RWPE2 (cell line): ENCODE data around the gene AMFR.

Experiments used
- ATAC-seq: fragments of 200-7000 bp; cut with Tn5 transposase; 3 replicates; pipeline ENCODE4 v1.9.1; 2021; ENCODE audit warnings: low read depth
- DNase-seq: peaks from one replicate; pipeline ENCODE4 v3.0.0-alpha.2; 2020; ENCODE audit warnings: low spot score
- H3K27ac ChIP-seq: fragments of 450-650 bp; 2 replicates; pipeline ENCODE4 v1.5.1; 2017; ENCODE audit warnings: mild to moderate bottlenecking; ENCODE audit not compliant: poor library complexity, severe bottlenecking
- H3K27me3 ChIP-seq: fragments of 250-450 bp; sonication (Bioruptor Pico); 2 replicates; pipeline ENCODE4 v1.5.1; 2021; ENCODE audit warnings: mild to moderate bottlenecking, moderate library complexity; ENCODE audit not compliant: insufficient read depth, poor library complexity, severe bottlenecking
- H3K36me3 ChIP-seq: fragments of 250-450 bp; sonication (Bioruptor Pico); 2 replicates; pipeline ENCODE4 v1.5.1; 2020; ENCODE audit warnings: low read depth, mild to moderate bottlenecking, moderate library complexity
- H3K4me1 ChIP-seq: fragments of 250-450 bp; sonication (Bioruptor Pico); 2 replicates; pipeline ENCODE4 v1.5.1; 2021; ENCODE audit warnings: mild to moderate bottlenecking, moderate library complexity; ENCODE audit not compliant: insufficient read depth, poor library complexity, severe bottlenecking
- H3K4me3 ChIP-seq: fragments of 250-450 bp; sonication (Bioruptor Pico); 2 replicates; pipeline ENCODE4 v1.5.1; 2021; ENCODE audit warnings: mild to moderate bottlenecking, moderate library complexity; ENCODE audit not compliant: severe bottlenecking
- H3K9me3 ChIP-seq: fragments of 250-450 bp; sonication (Bioruptor Pico); 2 replicates; pipeline ENCODE4 v1.5.1; 2021; ENCODE audit warnings: mild to moderate bottlenecking, moderate library complexity; ENCODE audit not compliant: severe bottlenecking
- CTCF ChIP-seq: fragments of 450-650 bp; IDR thresholded peaks from one replicate; pipeline ENCODE4 v1.5.1; 2017; ENCODE audit warnings: mild to moderate bottlenecking, moderate library complexity; ENCODE audit not compliant: poor library complexity, severe bottlenecking

The AMFR gene

GRCh38 chr16:56466344-56466743 lies 41.0 kb upstream of the AMFR start:
- DNase-seq (no peak), ATAC-seq (no peak)
- Histone ChIP-seq H3K9me3 (no peaks in the 10 kb centered on the region), H3K4me3 (no peak overlapping the region), H3K36me3 (peaks cover 93% of the 10 kb centered on the region), H3K4me1 (no peaks in the 10 kb centered on the region), H3K27me3 (no peaks in the 10 kb centered on the region), H3K27ac (no peak overlapping the region)
- TF ChIP-seq CTCF, result no peak

- Histone ChIP-seq H3K27ac (no peak overlapping the region), H3K27me3 (no peaks in the 10 kb centered on the region), H3K9me3 (no peaks in the 10 kb centered on the region), H3K4me3 (no peak overlapping the region), H3K36me3 (peaks cover 93% of the 10 kb centered on the region), H3K4me1 (no peaks in the 10 kb centered on the region)
- no peak for DNase-seq
- no peak for TF ChIP-seq CTCF
- ATAC-seq, result no peak
Measured at GRCh38 chr16:56463153-56463552, 37.8 kb upstream of the AMFR start.

DNA sequence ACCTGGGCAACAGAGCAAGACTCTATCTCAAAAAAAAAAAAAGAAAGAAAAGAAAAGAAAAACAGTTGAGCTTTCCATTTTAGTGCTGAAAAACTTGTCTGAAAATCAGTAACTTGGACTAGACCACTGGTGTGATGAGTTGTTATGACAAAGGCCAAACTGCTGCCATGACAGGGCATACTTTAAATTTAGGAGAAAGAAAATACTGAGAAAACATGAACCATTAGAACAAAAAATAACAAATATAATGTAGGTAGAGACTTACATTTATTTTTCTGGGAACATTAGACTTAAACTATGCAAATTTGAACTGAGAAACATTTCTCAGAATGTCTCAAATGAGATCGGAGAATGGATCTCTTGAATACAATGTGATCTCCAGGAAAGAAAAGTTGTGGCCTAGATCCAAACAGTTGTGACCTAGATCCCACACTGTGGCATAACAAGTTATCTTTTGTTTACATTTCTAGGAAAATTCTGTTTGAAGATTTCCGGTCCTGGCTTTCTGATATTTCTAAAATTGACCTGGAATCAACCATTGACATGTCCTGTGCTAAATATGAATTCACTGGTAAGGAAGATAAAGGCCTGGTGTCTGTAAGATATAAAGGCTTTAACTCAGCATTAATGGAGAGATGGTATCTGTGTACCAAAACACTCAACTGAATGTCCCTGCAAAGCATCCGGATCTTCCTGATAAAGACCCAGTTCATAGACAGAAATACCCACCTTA lies 36.9 kb upstream of the AMFR start:
- DNase-seq, result no peak
- H3K27me3 ChIP-seq, result no peaks in the 10 kb centered on the region
- H3K36me3 ChIP-seq, result peaks cover 93% of the 10 kb centered on the region
- no peak overlapping the region for H3K27ac ChIP-seq
- H3K9me3 ChIP-seq, result no peaks in the 10 kb centered on the region
- no peak overlapping the region for H3K4me3 ChIP-seq
- no peak for TF ChIP-seq CTCF
- ATAC-seq, result no peak
- H3K4me1 ChIP-seq, result no peaks in the 10 kb centered on the region

GRCh38 chr16:56460101-56460500 lies 34.8 kb upstream of the AMFR start:
- no peak for TF ChIP-seq CTCF

DNA sequence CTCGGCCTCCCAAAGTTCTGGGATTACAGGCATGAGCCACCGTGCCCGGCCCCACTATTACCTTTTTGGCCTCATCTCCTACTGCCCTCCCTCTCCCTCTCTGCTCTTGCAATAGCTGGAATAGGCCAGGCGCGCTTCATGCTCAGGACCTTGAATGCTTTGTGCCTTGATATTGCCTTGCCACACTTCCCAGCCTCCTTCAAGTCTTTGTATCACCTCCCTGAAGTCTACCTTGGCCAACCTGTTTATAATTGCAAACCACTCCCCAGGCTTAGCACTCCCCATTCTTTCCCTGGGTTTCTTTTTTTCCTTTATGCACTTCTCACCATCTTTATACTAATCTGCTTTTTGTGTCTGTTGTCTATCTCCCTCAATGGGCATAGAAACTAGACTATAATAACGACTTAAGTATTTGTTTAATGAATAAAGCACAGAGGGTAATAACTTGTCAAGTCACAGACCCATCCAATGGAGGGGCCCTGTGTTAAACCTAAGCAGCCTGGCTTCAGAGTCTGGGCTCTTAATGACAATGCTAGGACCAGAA lies 32.7 kb upstream of the AMFR start:
- no peak for ATAC-seq
- Histone ChIP-seq H3K27ac (no peak overlapping the region), H3K36me3 (peaks cover 97% of the 10 kb centered on the region), H3K4me3 (no peak overlapping the region), H3K27me3 (no peaks in the 10 kb centered on the region), H3K9me3 (no peaks in the 10 kb centered on the region), H3K4me1 (no peaks in the 10 kb centered on the region)
- TF ChIP-seq CTCF, result no peak
- DNase-seq, result no peak

More at GRCh38 chr16:56460101-56460500, 34.8 kb upstream of the AMFR start:
- Histone ChIP-seq H3K27me3 (no peaks in the 10 kb centered on the region), H3K4me1 (no peaks in the 10 kb centered on the region), H3K4me3 (no peak overlapping the region), H3K27ac (no peak overlapping the region), H3K36me3 (peaks cover 94% of the 10 kb centered on the region), H3K9me3 (no peaks in the 10 kb centered on the region)
- no peak for DNase-seq
- no peak for ATAC-seq
